Spleen (tissue), 11 donors: ENCODE results near the gene DNER. TPM values are rescaled to one million over a fixed set of nuclear protein-coding genes. Genes with fewer than 3 reads are reported as not detected.

ENCODE experiments used
- DNase-seq: peaks from one replicate; pipeline ENCODE4 v3.0.0-alpha.2; 2020
- H3K27ac ChIP-seq, 8 donors: fragments of 200-600 bp; sonication (generic) in 7 of 8; 1 replicate in 4 of 8; 2 replicates in 4 of 8; pipeline versions ENCODE4 v1.5.0 to v1.8.0; 2016 to 2021; ENCODE audit warnings: inconsistent platforms in 4 of 8, mild to moderate bottlenecking in 4 of 8, moderate library complexity in 1 of 8
- H3K27me3 ChIP-seq, 7 donors: fragments of 200-600 bp; sonication (generic) in 6 of 7; replicated peaks in 1 of 7; 1 replicate in 4 of 7; 2 replicates in 3 of 7; pipeline versions ENCODE4 v1.5.0 to v1.8.0; 2016 to 2021; ENCODE audit warnings: inconsistent platforms in 3 of 7, mild to moderate bottlenecking in 1 of 7
- H3K36me3 ChIP-seq, 6 donors: fragments of 200-600 bp; sonication (generic) in 5 of 6; 1 replicate in 4 of 6; 2 replicates in 2 of 6; pipeline versions ENCODE4 v1.5.0 to v1.8.0; 2016 to 2021; ENCODE audit warnings: inconsistent platforms in 2 of 6
- H3K4me1 ChIP-seq, 6 donors: fragments of 200-600 bp; sonication (generic) in 5 of 6; 1 replicate in 3 of 6; 2 replicates in 3 of 6; pipeline versions ENCODE4 v1.5.0 to v1.8.0; 2016 to 2021; ENCODE audit warnings: inconsistent platforms in 3 of 6
- H3K4me3 ChIP-seq, 8 donors: fragments of 200-600 bp; sonication (generic) in 7 of 8; 1 replicate in 4 of 8; 2 replicates in 4 of 8; pipeline versions ENCODE4 v1.5.0 to v1.8.0; 2016 to 2021; ENCODE audit warnings: inconsistent platforms in 4 of 8, mild to moderate bottlenecking in 4 of 8, moderate library complexity in 2 of 8
- H3K9me3 ChIP-seq, 8 donors: fragments of 200-600 bp; sonication (generic) in 7 of 8; 1 replicate in 4 of 8; 2 replicates in 4 of 8; pipeline versions ENCODE4 v1.5.0 to v1.8.0; 2016 to 2021; ENCODE audit warnings: inconsistent platforms in 4 of 8
- POLR2A ChIP-seq, 3 donors: fragments of 450-650 bp; IDR thresholded peaks; one replicate each; pipeline ENCODE4 v1.5.1; 2017; ENCODE audit warnings: antibody characterized with exemption in 3 of 3, mild to moderate bottlenecking in 1 of 3
- POLR2AphosphoS5 ChIP-seq, 3 donors: sonication (generic); formaldehyde crosslinking; IDR thresholded peaks; one replicate each; pipeline ENCODE4 v1.5.1; 2017; ENCODE audit warnings: antibody characterized with exemption in 3 of 3
- WGBS, 5 donors: extraction: QIAGEN DNeasy Blood & Tissue Kit in 3 of 5; methylation state at CpG; one replicate each; pipeline versions ENCODE4 v1.1.5 to v1.1.7; 2013 to 2018; 5-methylcytosine and 5-hydroxymethylcytosine counted together
- intact Hi-C: fragments of 100-400 bp; cut with DNase I; formaldehyde crosslinking; loops from one replicate; pipeline ENCODE4 v1.15.0; 2023; ENCODE audit warnings: low total_unique reads
- polyA plus RNA-seq, 3 donors: library from polyadenylated mRNA; stranded (reverse); fragments of 200-250 nt; gene quantifications; one replicate each; pipeline ENCODE4 v1.2.1, GENCODE V29; 2013
- total RNA-seq, 7 donors: library from RNA; depleted of rRNA in 3 of 7; stranded (reverse); fragments of >200 nt in 3 of 7; fragmentation: NEBNext Ultra II Directional in 4 of 7; extraction: Animal tissue kit (Norgen Biotek cat#: 25700) in 4 of 7; gene quantifications; one replicate each; pipeline versions ENCODE4 v1.1.0 to v1.2.1, GENCODE V29; 2016 to 2021
- TF ChIP-seq, protein P1 (sequence below), 11 experiments: fragments of 200-600 bp in 7 of 11; fragments of 450-650 bp in 4 of 11; sonication (generic) in 4 of 11; IDR thresholded peaks in 8 of 11; conservative IDR thresholded peaks in 3 of 11; 1 replicate in 7 of 11; 2 replicates in 4 of 11; pipeline versions ENCODE4 v1.4.0 to v1.8.0; 2016 to 2021; ENCODE audit warnings: antibody characterized with exemption in 11 of 11, inconsistent platforms in 4 of 11, mild to moderate bottlenecking in 1 of 11
- donor health status: healthy with polysubstance abuse.
- donor health status: DM: no; HTN: no; CAD: no; lungs with moderate emphysema.
- donor health status: DM: no; HTN: no; CAD: no.
- donor health status: Bipolar disorder and iron deficiency.
- donor health status: healthy.
- donor health status: DM: no; HTN: no; CAD: no.
- donor health status: DM: yes; HTN: yes; CAD: no.

DNER gene
- total and polyA plus RNA-seq, 10 donors = 0.03 to 0.58 (median 0.26) TPM; not detected in 3

DNA sequence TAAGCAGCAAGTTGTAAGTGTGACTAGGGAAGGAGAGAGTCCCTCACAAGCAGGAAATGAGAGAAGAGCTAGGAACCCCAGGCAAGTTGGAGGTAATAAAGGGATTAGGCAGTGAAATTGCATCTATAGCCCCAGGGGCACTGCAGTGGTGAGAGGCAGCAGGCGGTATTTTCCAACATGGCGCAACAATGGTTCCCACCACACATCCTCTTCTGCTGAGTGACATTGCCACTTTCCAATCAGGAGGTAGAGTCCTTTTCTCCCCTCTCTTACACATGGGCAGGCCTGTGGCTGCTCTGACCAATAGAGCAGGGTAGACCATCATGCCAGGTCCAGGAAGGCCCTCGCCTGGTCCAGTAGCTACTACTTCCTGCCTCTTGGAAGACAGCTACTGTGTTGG, 86.6 kb downstream of the DNER start:
- peaks cover 0 to 9% (median 0%) of the 10 kb centered on the region in 7 donors for H3K27me3 ChIP-seq
- no peaks in the 10 kb centered on the region for H3K4me1 ChIP-seq
- no peak overlapping the region for H3K27ac ChIP-seq
- intact Hi-C loops = no loop called here
- DNase-seq = no peak
- H3K9me3 ChIP-seq = no peaks in the 10 kb centered on the region
- no peaks in the 10 kb centered on the region for H3K36me3 ChIP-seq
- no peak overlapping the region for H3K4me3 ChIP-seq
- TF ChIP-seq, protein P1, sequence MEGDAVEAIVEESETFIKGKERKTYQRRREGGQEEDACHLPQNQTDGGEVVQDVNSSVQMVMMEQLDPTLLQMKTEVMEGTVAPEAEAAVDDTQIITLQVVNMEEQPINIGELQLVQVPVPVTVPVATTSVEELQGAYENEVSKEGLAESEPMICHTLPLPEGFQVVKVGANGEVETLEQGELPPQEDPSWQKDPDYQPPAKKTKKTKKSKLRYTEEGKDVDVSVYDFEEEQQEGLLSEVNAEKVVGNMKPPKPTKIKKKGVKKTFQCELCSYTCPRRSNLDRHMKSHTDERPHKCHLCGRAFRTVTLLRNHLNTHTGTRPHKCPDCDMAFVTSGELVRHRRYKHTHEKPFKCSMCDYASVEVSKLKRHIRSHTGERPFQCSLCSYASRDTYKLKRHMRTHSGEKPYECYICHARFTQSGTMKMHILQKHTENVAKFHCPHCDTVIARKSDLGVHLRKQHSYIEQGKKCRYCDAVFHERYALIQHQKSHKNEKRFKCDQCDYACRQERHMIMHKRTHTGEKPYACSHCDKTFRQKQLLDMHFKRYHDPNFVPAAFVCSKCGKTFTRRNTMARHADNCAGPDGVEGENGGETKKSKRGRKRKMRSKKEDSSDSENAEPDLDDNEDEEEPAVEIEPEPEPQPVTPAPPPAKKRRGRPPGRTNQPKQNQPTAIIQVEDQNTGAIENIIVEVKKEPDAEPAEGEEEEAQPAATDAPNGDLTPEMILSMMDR (IDR thresholded peaks at IDR 0.05 in 8 of 11, conservative IDR thresholded peaks at IDR 0.05 in 3 of 11) = no peak
- TF ChIP-seq POLR2AphosphoS5 (IDR thresholded peaks at IDR 0.05) = no peak
- no peak for TF ChIP-seq POLR2A (IDR thresholded peaks at IDR 0.05)
- WGBS, 5 donors = 54 to 74% (median 62%) methylated on average over 3 of the region's 3 CpGs

DNA sequence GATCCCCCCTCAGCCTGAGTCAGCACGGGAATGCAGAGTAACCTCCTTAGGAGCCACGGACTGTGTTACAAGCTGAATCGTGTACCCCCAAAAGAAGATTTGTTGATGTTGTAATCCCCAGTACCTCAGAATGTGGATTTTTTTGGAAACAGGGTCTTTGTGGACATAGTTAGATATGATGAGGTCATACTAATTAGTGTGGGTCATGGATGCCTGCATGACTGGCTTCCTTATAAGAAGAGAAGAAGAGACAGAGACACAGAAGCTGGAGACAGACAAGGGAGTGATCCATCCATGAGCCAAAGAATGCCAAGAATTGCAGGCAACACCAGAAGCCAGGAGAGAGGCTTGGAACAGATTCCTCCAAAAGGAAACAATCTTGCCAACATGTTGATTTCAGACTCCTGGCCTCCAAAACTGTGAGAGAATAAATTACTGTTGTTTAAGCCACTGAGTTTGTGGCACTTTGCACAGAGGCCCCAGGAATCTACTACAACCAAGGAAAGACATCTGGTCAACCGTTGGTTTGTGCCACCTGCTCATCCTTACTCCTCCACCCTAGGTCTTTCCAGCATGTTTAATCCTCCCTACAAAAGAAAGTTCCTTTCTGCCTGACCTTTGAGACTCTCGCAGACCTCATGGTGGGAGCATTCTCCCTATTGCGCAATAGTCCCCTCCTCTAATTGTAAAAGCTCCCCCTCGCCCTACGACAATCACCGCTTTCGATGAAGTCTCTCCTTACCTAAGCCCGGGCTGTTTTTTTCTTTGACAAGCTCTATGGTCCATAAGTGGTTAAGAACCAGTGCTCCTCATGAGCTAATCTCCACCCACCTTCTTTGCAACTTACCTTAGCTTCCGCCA, 91.6 kb downstream of the DNER start:
- 90 to 96% (median 92%) methylated on average over 12 of the region's 12 CpGs for whole genome bisulfite sequencing, 5 donors

DNA sequence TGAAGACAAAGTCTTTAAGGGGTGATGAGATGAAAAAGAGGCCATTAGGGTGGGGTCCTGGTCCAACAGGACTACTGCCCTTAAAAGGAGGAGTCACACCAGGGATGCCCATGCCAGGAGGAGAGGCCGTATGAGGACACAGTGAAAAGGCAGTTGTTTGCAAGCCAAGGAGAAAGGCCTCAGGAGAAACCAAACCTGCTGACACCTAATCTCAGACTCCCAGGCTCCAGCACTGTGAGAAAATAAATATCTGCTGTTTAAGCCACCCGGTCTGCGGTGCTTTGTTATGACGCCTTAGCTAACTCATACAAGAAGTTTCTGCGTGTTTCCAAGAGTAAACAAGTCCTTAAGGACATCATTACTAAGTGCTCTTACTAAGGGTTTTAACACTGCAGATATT, 93.6 kb downstream of the DNER start:
- intact Hi-C loops = no loop called here
- no peak overlapping the region for H3K4me3 ChIP-seq
- WGBS, 5 donors = 81 to 94% (median 86%) methylated on average over 5 of the region's 5 CpGs
- TF ChIP-seq, protein P1 (IDR thresholded peaks at IDR 0.05 in 8 of 11, conservative IDR thresholded peaks at IDR 0.05 in 3 of 11) = no peak
- TF ChIP-seq POLR2AphosphoS5 (IDR thresholded peaks at IDR 0.05) (no peak), POLR2A (IDR thresholded peaks at IDR 0.05) (no peak)
- no peak overlapping the region for H3K27ac ChIP-seq
- H3K27me3 ChIP-seq = no peaks in the 10 kb centered on the region
- no peaks in the 10 kb centered on the region for H3K9me3 ChIP-seq
- no peak for DNase-seq
- no peaks in the 10 kb centered on the region for H3K36me3 ChIP-seq
- no peaks in the 10 kb centered on the region for H3K4me1 ChIP-seq

More for the DNA sequence above, 91.6 kb downstream of the DNER start:
- TF ChIP-seq, protein P1 (IDR thresholded peaks at IDR 0.05 in 8 of 11, conservative IDR thresholded peaks at IDR 0.05 in 3 of 11) = no peak
- no peak for TF ChIP-seq POLR2AphosphoS5 (IDR thresholded peaks at IDR 0.05)
- no peak for TF ChIP-seq POLR2A (IDR thresholded peaks at IDR 0.05)
- intact Hi-C loops = no loop called here
- no peaks in the 10 kb centered on the region for H3K36me3 ChIP-seq
- H3K4me3 ChIP-seq = no peak overlapping the region
- no peaks in the 10 kb centered on the region for H3K4me1 ChIP-seq
- no peaks in the 10 kb centered on the region for H3K27me3 ChIP-seq
- DNase-seq = no peak
- no peaks in the 10 kb centered on the region for H3K9me3 ChIP-seq
- H3K27ac ChIP-seq = no peak overlapping the region

DNA sequence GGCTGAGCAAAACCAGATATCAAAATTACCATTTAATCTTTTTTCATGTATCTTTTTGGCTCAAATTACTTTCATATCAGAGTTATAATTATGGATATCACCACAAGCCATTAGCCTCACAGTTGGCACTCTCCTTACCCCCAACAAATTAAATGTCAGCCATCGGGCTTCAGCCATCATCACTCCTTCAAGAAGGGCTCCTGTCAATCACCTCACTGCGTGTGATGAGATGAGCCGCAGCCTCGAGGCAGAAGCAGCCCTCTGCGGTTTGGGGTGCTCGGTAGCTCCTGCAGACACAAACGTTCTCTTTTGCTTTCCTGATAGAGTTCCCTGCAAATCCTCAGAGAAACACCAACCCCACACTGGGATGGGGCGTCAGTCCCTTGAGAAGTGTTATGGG, 94.1 kb downstream of the DNER start:
- no peaks in the 10 kb centered on the region for H3K27me3 ChIP-seq
- intact Hi-C loops = no loop called here
- WGBS, 5 donors = 80 to 88% (median 85%) methylated on average over 8 of the region's 8 CpGs
- H3K9me3 ChIP-seq = no peaks in the 10 kb centered on the region
- no peak for TF ChIP-seq POLR2AphosphoS5 (IDR thresholded peaks at IDR 0.05)
- TF ChIP-seq, protein P1 (IDR thresholded peaks at IDR 0.05 in 8 of 11, conservative IDR thresholded peaks at IDR 0.05 in 3 of 11) = no peak
- TF ChIP-seq POLR2A (IDR thresholded peaks at IDR 0.05) = no peak
- no peaks in the 10 kb centered on the region for H3K36me3 ChIP-seq
- H3K27ac ChIP-seq = no peak overlapping the region
- DNase-seq = no peak
- H3K4me1 ChIP-seq = no peaks in the 10 kb centered on the region
- no peak overlapping the region for H3K4me3 ChIP-seq
